H1 (cell line): Measurements from ENCODE around the gene GBA2. TPM values are rescaled to one million over a fixed set of nuclear protein-coding genes. Genes with fewer than 3 reads are reported as not detected.
A peak's percentile ranks its signal among the peaks of the same experiment; 100 is the strongest.

ENCODE experiments used
- CTCF ChIA-PET: fragments of 300-600 bp; sonication (Branson Sonifier 250); formaldehyde crosslinking; loops from one replicate; lab custom pipeline; 2021; ENCODE audit not compliant: partially characterized antibody; lab: Charles Lee
- POLR2A ChIA-PET: fragments of 300-600 bp; sonication (Branson Sonifier 250); formaldehyde crosslinking; loops from one replicate; lab custom pipeline; 2021; ENCODE audit warnings: inconsistent platforms; ENCODE audit not compliant: partially characterized antibody; lab: Charles Lee
- DNase-seq, 2 experiments: peaks; one replicate each; pipeline versions ENCODE4 v3.0.0 to v3.0.0-alpha.2; 2010 to 2022; ENCODE audit warnings: low spot score in 2 of 2, low read depth in 1 of 2, mixed read lengths in 1 of 2
- FAIRE-seq: peaks from 2 replicates; lab custom pipeline; 2011; peaks lifted over from hg19 to GRCh38; lab: Jason Lieb, UNC
- H2AFZ ChIP-seq: 2 replicates; pipeline ENCODE4 v1.8.1; 2012; ENCODE audit warnings: low read length, inconsistent platforms
- H2AK5ac ChIP-seq: 2 replicates; pipeline ENCODE4 v1.6.1; 2013; ENCODE audit warnings: low read depth, low read length
- H2BK120ac ChIP-seq: replicated peaks from 2 replicates; pipeline ENCODE3; 2013; ENCODE audit warnings: low read depth, low read length, inconsistent platforms
- H2BK12ac ChIP-seq: 2 replicates; pipeline ENCODE4 v1.6.1; 2013; ENCODE audit warnings: low read depth, low read length
- H2BK15ac ChIP-seq: 2 replicates; pipeline ENCODE4 v1.6.1; 2013; ENCODE audit warnings: low read length
- H2BK20ac ChIP-seq: 2 replicates; pipeline ENCODE4 v1.6.1; 2013; ENCODE audit warnings: low read length
- H2BK5ac ChIP-seq: 2 replicates; pipeline ENCODE4 v1.6.1; 2013; ENCODE audit warnings: low read depth, low read length
- H3K14ac ChIP-seq: 2 replicates; pipeline ENCODE4 v1.6.1; 2013; ENCODE audit warnings: inconsistent platforms; ENCODE audit not compliant: insufficient read length
- H3K18ac ChIP-seq: 2 replicates; pipeline ENCODE4 v1.6.1; 2013; ENCODE audit warnings: low read length; ENCODE audit errors: extremely low read depth
- H3K23ac ChIP-seq: 2 replicates; pipeline ENCODE4 v1.6.1; 2013; ENCODE audit warnings: inconsistent platforms; ENCODE audit not compliant: insufficient read length
- H3K23me2 ChIP-seq: 2 replicates; pipeline ENCODE4 v1.6.1; 2013; ENCODE audit warnings: low read depth, low read length
- H3K27ac ChIP-seq: 2 replicates; pipeline ENCODE4 v1.6.1; 2011; ENCODE audit warnings: low read depth, low read length, inconsistent platforms
- H3K27me3 ChIP-seq, 4 experiments: replicated peaks in 1 of 4; 1 replicate in 1 of 4; 2 replicates in 3 of 4; pipeline versions ENCODE4 v1.6.1 to v1.8.1; 2011 to 2013; ENCODE audit warnings: low read length in 3 of 4, mild to moderate bottlenecking in 3 of 4, inconsistent platforms in 2 of 4, mixed read lengths in 2 of 4, moderate library complexity in 1 of 4; ENCODE audit not compliant: control insufficient read depth in 3 of 4, insufficient read depth in 3 of 4; ENCODE audit errors: extremely low read depth in 1 of 4
- H3K36me3 ChIP-seq, 4 experiments: 2 replicates each; pipeline versions ENCODE4 v1.6.1 to v1.8.1; 2011 to 2013; ENCODE audit warnings: mild to moderate bottlenecking in 4 of 4, low read length in 3 of 4, moderate library complexity in 2 of 4, control low read depth in 1 of 4, inconsistent platforms in 1 of 4; ENCODE audit not compliant: insufficient read depth in 4 of 4, control insufficient read depth in 2 of 4
- H3K4ac ChIP-seq: replicated peaks from 2 replicates; pipeline ENCODE3; 2013; ENCODE audit warnings: low read length, low read depth, mixed read lengths, inconsistent platforms; ENCODE audit not compliant: insufficient read length
- H3K4me1 ChIP-seq, 4 experiments: replicated peaks in 1 of 4; 1 replicate in 1 of 4; 2 replicates in 3 of 4; pipeline versions ENCODE4 v1.6.1 to v1.8.1; 2011 to 2013; ENCODE audit warnings: low read length in 3 of 4, inconsistent platforms in 2 of 4, mixed read lengths in 1 of 4; ENCODE audit not compliant: insufficient read depth in 4 of 4, control insufficient read depth in 3 of 4
- H3K4me2 ChIP-seq, 2 experiments: 2 replicates each; pipeline versions ENCODE4 v1.6.1 to v1.8.1; 2011 to 2013; ENCODE audit warnings: low read depth in 2 of 2, low read length in 2 of 2, control low read depth in 1 of 2, inconsistent platforms in 1 of 2, mild to moderate bottlenecking in 1 of 2; ENCODE audit not compliant: insufficient read depth in 1 of 2
- H3K4me3 ChIP-seq, 4 experiments: fragments of 200-600, 300-600 bp in 1 of 4; sonication (generic), shearing (Covaris generic), sonication (Bioruptor Twin) in 1 of 4; 2 replicates each; pipeline versions ENCODE4 v1.5.1 to v1.8.1; 2011 to 2016; ENCODE audit warnings: low read length in 4 of 4, low read depth in 3 of 4, control low read depth in 2 of 4, inconsistent platforms in 2 of 4, mild to moderate bottlenecking in 2 of 4, mixed read lengths in 1 of 4, moderate library complexity in 1 of 4; ENCODE audit not compliant: insufficient read depth in 2 of 4; ENCODE audit errors: extremely low read depth in 1 of 4
- H3K56ac ChIP-seq: replicated peaks from 2 replicates; pipeline ENCODE3; 2013; ENCODE audit warnings: low read depth, mild to moderate bottlenecking, mixed read lengths, low read length, inconsistent platforms; ENCODE audit not compliant: insufficient read length
- H3K79me1 ChIP-seq: 2 replicates; pipeline ENCODE4 v1.6.1; 2013; ENCODE audit warnings: low read depth, low read length, control low read depth
- H3K79me2 ChIP-seq, 2 experiments: 2 replicates each; pipeline versions ENCODE4 v1.6.1 to v1.8.1; 2012 to 2013; ENCODE audit warnings: low read length in 2 of 2, mild to moderate bottlenecking in 2 of 2, inconsistent platforms in 1 of 2; ENCODE audit not compliant: insufficient read depth in 2 of 2, control insufficient read depth in 1 of 2
- H3K9ac ChIP-seq, 4 experiments: replicated peaks in 1 of 4; 1 replicate in 1 of 4; 2 replicates in 3 of 4; pipeline versions ENCODE4 v1.6.1 to v1.8.1; 2011 to 2013; ENCODE audit warnings: low read depth in 3 of 4, low read length in 3 of 4, control low read depth in 2 of 4, mild to moderate bottlenecking in 2 of 4, moderate library complexity in 2 of 4, inconsistent platforms in 1 of 4; ENCODE audit errors: extremely low read depth in 1 of 4
- H3K9me3 ChIP-seq, 2 experiments: 2 replicates each; pipeline versions ENCODE4 v1.6.1 to v1.8.1; 2012 to 2013; ENCODE audit warnings: mild to moderate bottlenecking in 2 of 2, moderate library complexity in 2 of 2, control low read depth in 1 of 2, inconsistent platforms in 1 of 2, low read depth in 1 of 2, low read length in 1 of 2, mixed read lengths in 1 of 2; ENCODE audit not compliant: insufficient read depth in 2 of 2
- H4K20me1 ChIP-seq, 2 experiments: replicated peaks in 1 of 2; 2 replicates each; pipeline versions ENCODE3 to v1.8.1; 2011 to 2013; ENCODE audit warnings: inconsistent platforms in 2 of 2, low read length in 2 of 2, mild to moderate bottlenecking in 1 of 2; ENCODE audit not compliant: insufficient read depth in 2 of 2, control insufficient read depth in 1 of 2
- H4K5ac ChIP-seq: 2 replicates; pipeline ENCODE4 v1.6.1; 2013; ENCODE audit warnings: low read length, low read depth, mixed read lengths, inconsistent platforms; ENCODE audit not compliant: insufficient read length
- H4K8ac ChIP-seq: 2 replicates; pipeline ENCODE4 v1.8.0; 2013; ENCODE audit warnings: mild to moderate bottlenecking, moderate library complexity, low read length, inconsistent platforms; ENCODE audit not compliant: insufficient read depth; ENCODE audit errors: extremely low read depth
- H4K91ac ChIP-seq: replicated peaks from 2 replicates; pipeline ENCODE3; 2013; ENCODE audit warnings: low read length, mixed read lengths, inconsistent platforms; ENCODE audit not compliant: insufficient read length
- CBX8 ChIP-seq: fragments of 300-800, 300-1000 bp; sonication (generic); IDR thresholded peaks from 2 replicates; pipeline ENCODE4 v1.7.1; 2016; ENCODE audit warnings: low read depth, low read length, borderline replicate concordance
- CTCF ChIP-seq, 3 experiments: IDR thresholded peaks; 1 replicate in 2 of 3; 2 replicates in 1 of 3; pipeline versions ENCODE4 v1.5.1 to v1.6.1; 2011; ENCODE audit warnings: low read length in 3 of 3, mild to moderate bottlenecking in 3 of 3, inconsistent platforms in 2 of 3, low read depth in 1 of 3, moderate library complexity in 1 of 3; ENCODE audit not compliant: insufficient read depth in 1 of 3; ENCODE audit errors: control extremely low read depth in 1 of 3
- EP300 ChIP-seq, 2 experiments: IDR thresholded peaks; 1 replicate in 1 of 2; 2 replicates in 1 of 2; pipeline ENCODE4 v1.6.1; 2011 to 2012; ENCODE audit warnings: low read depth in 2 of 2, low read length in 2 of 2, mild to moderate bottlenecking in 2 of 2, borderline replicate concordance in 1 of 2, inconsistent platforms in 1 of 2, moderate library complexity in 1 of 2
- JUND ChIP-seq: IDR thresholded peaks from 2 replicates; pipeline ENCODE4 v1.6.1; 2011; ENCODE audit warnings: mild to moderate bottlenecking, improper control_type of control experiment, low read length
- KDM1A ChIP-seq: fragments of 200-600, 300-600 bp; sonication (generic); IDR thresholded peaks from 2 replicates; pipeline ENCODE4 v1.7.1; 2016; ENCODE audit warnings: mild to moderate bottlenecking, low read length, borderline replicate concordance
- POLR2A ChIP-seq, 2 experiments: IDR thresholded peaks; 1 replicate in 1 of 2; 2 replicates in 1 of 2; pipeline ENCODE4 v1.6.1; 2011; ENCODE audit warnings: low read depth in 2 of 2, low read length in 2 of 2, mild to moderate bottlenecking in 2 of 2; ENCODE audit errors: control extremely low read depth in 1 of 2
- SAP30 ChIP-seq: fragments of 300-600 bp; sonication (generic); IDR thresholded peaks from 2 replicates; pipeline ENCODE4 v1.7.1; 2012; ENCODE audit warnings: low read length, moderate library complexity, mild to moderate bottlenecking, inconsistent platforms; ENCODE audit not compliant: insufficient read depth, insufficient replicate concordance
- SIX5 ChIP-seq: IDR thresholded peaks from 2 replicates; pipeline ENCODE4 v1.6.1; 2011; ENCODE audit warnings: mild to moderate bottlenecking, low read depth, low read length
- SP1 ChIP-seq: IDR thresholded peaks from 2 replicates; pipeline ENCODE4 v1.6.1; 2011; ENCODE audit warnings: low read depth, low read length
- TBP ChIP-seq: IDR thresholded peaks from 2 replicates; pipeline ENCODE4 v1.6.1; 2011; ENCODE audit warnings: low read depth, low read length, improper control_type of control experiment
- TEAD4 ChIP-seq: IDR thresholded peaks from 2 replicates; pipeline ENCODE4 v1.6.1; 2012; ENCODE audit warnings: low read depth, low read length, inconsistent platforms, mixed read lengths
- WGBS, 2 experiments: shearing (Covaris generic) in 1 of 2; methylation state at CpG; one replicate each; pipeline versions ENCODE4 v1.1.6 to v1.1.7; 2013 to 2015; ENCODE audit warnings: low lambda C conversion rate in 2 of 2, mixed read lengths in 2 of 2, inconsistent platforms in 1 of 2, low coverage in 1 of 2, missing lambda C conversion rate in 1 of 2; ENCODE audit not compliant: insufficient replicate concordance in 2 of 2, insufficient coverage in 1 of 2, insufficient read length in 1 of 2; ENCODE audit errors: extremely low coverage in 1 of 2, missing lambda C conversion rate in 1 of 2; 5-methylcytosine and 5-hydroxymethylcytosine counted together
- polyA plus RNA-seq, 7 experiments: library from polyadenylated mRNA; depleted of rRNA in 3 of 7; stranded (reverse) in 5 of 7; unstranded in 2 of 7; fragments of >200 nt in 5 of 7; fragments of 200-250 nt in 2 of 7; gene quantifications; 1 replicate in 5 of 7; 2 replicates in 1 of 7; 4 replicates in 1 of 7; pipeline versions ENCODE4 v1.2.1 to v1.2.3, GENCODE V29; 2011 to 2013; ENCODE audit warnings: missing spikeins in 2 of 7, mixed read lengths in 2 of 7
- total RNA-seq: library from RNA; stranded (reverse); fragmentation: NEBNext Ultra II Directional; extraction: Animal tissue kit (Norgen Biotek cat#: 25700); gene quantifications from 2 replicates; pipeline ENCODE4 v1.2.1, GENCODE V29; 2021

The GBA2 gene
- total and polyA plus RNA-seq, 2 of the 8 experiments (the other 6 are each of a cell fraction or from before 2014, with no cell fraction given) = 64.2 to 71.9 TPM

- H3K4me3 ChIP-seq = no peak overlapping the region
- peak overlapping the region; percentile 35; the same call in 1 of the 2 replicates for H2BK5ac ChIP-seq
- no peak overlapping the region for H3K56ac ChIP-seq
- FAIRE-seq (no peak), DNase-seq (no peak)
- no peak overlapping the region for H3K14ac ChIP-seq
- H3K4ac ChIP-seq = no peak overlapping the region
- 86% methylated on average over 6 of the region's 6 CpGs; no CpG with 5 or more reads in 1 of the 2 experiments for WGBS, 2 experiments
- ChIA-PET POLR2A (interaction anchor here (0.6 to 4.8 kb wide), 10 partner anchors 8 to 1108 kb away, joined by 3 to 35 read pairs (median 4); partner anchors contain the start of genes CREB3, GBA2, RGP1 and TLN1), CTCF (interaction anchor here (1.0 to 6.0 kb wide), 3 partner anchors 9 to 79 kb away, joined by 3 to 49 read pairs (median 5); partner anchors contain the start of genes CREB3, GBA2, RGP1 and TLN1)
- H3K18ac ChIP-seq = no peak overlapping the region
- H3K9me3 ChIP-seq = no peaks in the 10 kb centered on the region; a peak in 1 of 4 replicates
- H3K23me2 ChIP-seq = no peaks in the 10 kb centered on the region; the same call in 1 of the 2 replicates
- H2AK5ac ChIP-seq = no peak overlapping the region
- H2BK15ac ChIP-seq = no peak overlapping the region
- no peak overlapping the region for H4K91ac ChIP-seq
- no peak overlapping the region for H2AFZ ChIP-seq
- peaks cover 0 to 2% (median under 1%) of the 10 kb centered on the region in 4 experiments; a peak in 2 of 7 replicates for H3K4me1 ChIP-seq
- no peak overlapping the region for H2BK120ac ChIP-seq
- H3K23ac ChIP-seq = no peak overlapping the region
- H4K8ac ChIP-seq = no peak overlapping the region
- no peak overlapping the region for H2BK20ac ChIP-seq
- H2BK12ac ChIP-seq = no peak overlapping the region
- peaks cover 0 to 5% of the 10 kb centered on the region in 2 experiments; a peak in 1 of 4 replicates for H3K79me2 ChIP-seq
- H3K9ac ChIP-seq = no peak overlapping the region; a peak in 1 of 7 replicates
- H3K4me2 ChIP-seq = no peak overlapping the region
- H3K27me3 ChIP-seq = no peaks in the 10 kb centered on the region
- peaks cover 5% of the 10 kb centered on the region; the same call in 1 of the 2 replicates for H3K79me1 ChIP-seq
- no peak overlapping the region for H4K5ac ChIP-seq
- peaks cover 34 to 79% (median 77%) of the 10 kb centered on the region in 4 experiments for H3K36me3 ChIP-seq
- H4K20me1 ChIP-seq = peaks cover 7 to 22% of the 10 kb centered on the region in 2 experiments
- no peak overlapping the region for H3K27ac ChIP-seq
- no peak for TF ChIP-seq EP300 (IDR thresholded peaks at IDR 0.05; ENCODE audit: borderline replicate concordance in 1 of 2, low read depth in 2 of 2, low read length in 2 of 2)
- TF ChIP-seq KDM1A = no peak
- no peak for TF ChIP-seq POLR2A (IDR thresholded peaks at IDR 0.05; ENCODE audit: control extremely low read depth in 1 of 2, low read depth in 2 of 2, low read length in 2 of 2)
- TF ChIP-seq TBP = no peak
- no peak for TF ChIP-seq JUND
- TF ChIP-seq CTCF (IDR thresholded peaks at IDR 0.05; ENCODE audit: control extremely low read depth in 1 of 3, insufficient read depth in 1 of 3, low read depth in 1 of 3, low read length in 3 of 3) = no peak
- TF ChIP-seq SP1 = no peak
- TF ChIP-seq CBX8 = no peak
- TF ChIP-seq SIX5 = no peak
- TF ChIP-seq SAP30 = no peak
- no peak for TF ChIP-seq TEAD4
Measured at GRCh38 chr9:35740243-35740642, 8.8 kb downstream of the GBA2 start.
